GM19395 (cell line): Measurements from ENCODE around the gene DUSP28.
A peak's percentile ranks its signal among the peaks of the same experiment; 100 is the strongest.

Source experiments
- ATAC-seq: cut with Tn5 transposase; IDR thresholded peaks from one replicate; pipeline ENCODE4 v1.9.1; 2021; ENCODE audit warnings: mild to moderate bottlenecking, moderate library complexity; ENCODE audit not compliant: unreplicated experiment

The DUSP28 gene

GRCh38 chr2:240585681-240586197 lies 25.6 kb downstream of the DUSP28 start:
- no peak for ATAC-seq

GRCh38 chr2:240586198-240586918 lies 26.2 kb downstream of the DUSP28 start, which contains the start of gene CAPN10:
Gene CAPN10 (plus strand): TSS chr2:240586734. CDS start chr2:240586912, 178 bp downstream.
- ATAC-seq: peak; percentile 62

GRCh38 chr2:240586919-240587800 lies 27.0 kb downstream of the DUSP28 start:
- ATAC-seq: peak; percentile 1

DNA sequence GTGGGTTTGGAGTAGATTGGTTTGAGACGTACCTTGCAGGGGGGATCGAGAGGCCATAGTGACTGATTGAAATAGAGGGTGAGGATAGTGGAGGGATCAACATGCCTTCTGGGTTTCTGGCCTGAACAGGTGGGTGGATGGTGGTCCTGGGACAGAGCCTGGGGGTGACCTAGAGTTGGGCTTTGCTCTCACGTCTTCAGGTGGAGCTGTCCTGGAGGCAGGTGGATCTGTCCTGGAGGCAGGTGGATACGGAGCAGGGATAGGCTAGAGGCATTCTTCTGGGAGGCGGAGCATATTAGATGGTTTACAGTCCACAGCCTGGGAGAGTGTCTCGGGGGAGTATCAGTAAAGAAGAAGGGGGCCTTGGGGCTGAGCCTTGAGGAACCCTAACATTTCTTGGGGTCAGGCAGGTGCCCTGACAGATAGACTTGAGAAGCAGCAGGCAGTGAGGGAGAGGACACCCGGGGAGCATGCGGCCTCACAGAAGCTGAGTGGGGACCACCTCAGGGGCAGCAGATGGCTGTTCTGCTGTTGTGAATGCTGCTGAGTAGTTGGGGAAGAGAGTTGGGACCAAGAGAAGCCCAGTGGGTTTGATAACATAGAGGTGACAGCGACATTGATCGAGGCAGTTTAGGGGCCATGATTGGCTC lies 28.0 kb downstream of the DUSP28 start:
- no peak for ATAC-seq

DNA sequence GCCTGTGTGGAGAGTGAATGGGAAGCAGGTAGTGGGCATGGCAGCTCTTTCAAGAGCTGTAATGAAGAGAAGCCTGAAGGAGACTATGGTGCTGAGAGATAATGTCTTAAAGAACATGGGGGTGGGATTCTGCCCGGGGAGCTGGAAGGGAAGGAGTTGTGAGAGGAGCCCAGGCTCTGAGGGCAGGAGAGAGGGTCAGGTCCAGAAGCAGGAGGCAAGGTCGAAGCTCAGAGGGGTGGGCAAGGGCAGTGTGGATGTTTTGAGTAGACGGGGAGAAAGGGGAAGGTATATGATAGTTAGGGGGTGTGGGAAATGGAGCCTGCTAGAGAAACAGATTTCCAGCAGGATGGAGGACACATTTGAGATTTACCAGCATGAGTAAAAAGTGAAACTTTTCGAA lies 28.5 kb downstream of the DUSP28 start:
- ATAC-seq: no peak

DNA sequence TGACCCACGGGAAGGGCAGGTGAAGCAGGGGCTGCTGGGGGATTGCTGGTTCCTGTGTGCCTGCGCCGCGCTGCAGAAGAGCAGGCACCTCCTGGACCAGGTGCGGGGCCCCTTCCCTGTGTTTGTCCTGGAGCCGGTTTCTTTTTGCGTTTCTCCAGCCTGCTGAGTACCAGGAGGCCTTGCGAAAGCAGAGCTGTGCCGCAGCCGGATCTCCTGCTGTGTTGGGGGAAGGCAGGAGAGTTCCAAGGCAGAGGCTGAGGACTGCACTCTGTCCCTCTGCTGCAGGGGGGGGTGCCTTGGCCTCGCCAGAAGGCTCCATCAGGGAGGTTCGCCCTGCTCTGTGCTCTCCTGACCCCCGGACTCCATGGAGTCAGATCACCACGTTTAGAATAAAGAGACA lies 29.2 kb downstream of the DUSP28 start:
- no peak for ATAC-seq

DNA sequence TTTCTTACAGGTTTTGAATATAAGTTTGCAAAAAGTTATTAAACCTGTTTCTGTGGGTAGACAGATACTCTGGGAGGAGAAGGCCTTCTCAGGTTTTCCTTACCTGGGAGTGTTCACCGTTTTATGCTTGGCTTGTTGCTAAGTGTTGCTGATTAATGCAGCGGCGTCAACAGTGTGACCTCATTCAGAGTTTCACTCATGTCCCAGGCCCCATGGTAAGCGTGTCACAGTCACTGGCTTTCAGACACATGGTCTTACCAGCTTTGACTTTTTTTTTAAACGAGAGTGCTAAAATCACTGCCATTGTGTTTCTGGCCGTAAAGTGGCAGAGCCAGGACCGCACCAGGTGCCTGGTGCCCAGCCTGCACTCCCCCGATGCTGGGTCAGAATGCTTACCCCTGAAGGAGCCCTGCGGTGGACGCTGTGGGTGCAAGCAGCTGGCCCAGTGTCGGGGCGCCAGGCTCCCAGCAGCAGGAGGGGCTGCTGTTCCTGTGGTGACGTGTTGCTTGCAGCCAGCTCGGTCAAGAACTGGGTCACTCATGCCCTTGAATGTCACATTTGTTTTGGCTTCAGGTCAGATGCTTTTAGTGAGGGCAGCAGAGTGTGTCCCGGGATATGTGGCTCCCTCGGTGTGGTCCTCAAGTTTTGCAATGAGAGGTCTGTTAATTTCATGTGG lies 29.8 kb downstream of the DUSP28 start:
- ATAC-seq: no peak

DNA sequence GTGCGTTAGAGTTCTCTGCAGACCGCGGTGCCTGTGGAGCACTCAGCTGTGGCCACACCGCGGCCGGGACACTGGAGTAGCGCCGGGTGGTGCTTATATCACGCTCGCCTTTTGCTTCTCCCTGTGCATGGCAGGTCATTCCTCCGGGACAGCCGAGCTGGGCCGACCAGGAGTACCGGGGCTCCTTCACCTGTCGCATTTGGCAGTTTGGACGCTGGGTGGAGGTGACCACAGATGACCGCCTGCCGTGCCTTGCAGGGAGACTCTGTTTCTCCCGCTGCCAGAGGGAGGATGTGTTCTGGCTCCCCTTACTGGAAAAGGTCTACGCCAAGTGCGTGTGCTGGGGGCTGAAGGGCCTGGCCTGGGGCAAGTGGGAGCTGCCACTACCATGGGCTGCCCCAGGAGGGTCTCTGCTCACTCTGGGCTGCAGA lies 30.5 kb downstream of the DUSP28 start:
- no peak for ATAC-seq

DNA sequence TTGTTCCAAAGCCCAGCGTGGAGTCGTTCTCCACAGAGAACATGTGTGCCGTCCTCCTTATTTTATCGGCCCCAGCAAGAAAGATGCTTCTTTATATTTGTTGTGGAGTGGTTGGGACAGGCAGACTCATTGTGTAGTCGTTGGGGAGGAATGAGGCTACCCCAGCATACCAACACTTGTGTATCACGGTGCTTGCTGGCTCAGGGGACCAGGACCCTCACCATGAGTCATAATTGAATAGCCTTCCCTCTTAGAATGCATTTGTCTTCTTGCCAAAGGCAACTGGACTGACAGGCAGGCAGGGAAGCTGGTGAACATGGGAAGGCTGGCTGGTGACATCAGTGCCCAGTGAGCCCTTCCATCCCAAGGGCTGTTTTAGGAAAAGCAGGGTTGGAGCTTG lies 31.1 kb downstream of the DUSP28 start:
- ATAC-seq: no peak

- ATAC-seq: no peak
These were observed 31.6 kb downstream of the DUSP28 start for GRCh38 chr2:240591784-240592183.

- no peak for ATAC-seq
These were observed 33.0 kb downstream of the DUSP28 start for GRCh38 chr2:240593026-240593702.

GRCh38 chr2:240593703-240594451 lies 33.7 kb downstream of the DUSP28 start:
- no peak for ATAC-seq

GRCh38 chr2:240594511-240595380 lies 34.6 kb downstream of the DUSP28 start:
- ATAC-seq: no peak

- ATAC-seq: no peak
These were observed 35.4 kb downstream of the DUSP28 start for GRCh38 chr2:240595381-240596079.

GRCh38 chr2:240596080-240596460 lies 35.9 kb downstream of the DUSP28 start:
- ATAC-seq: no peak

DNA sequence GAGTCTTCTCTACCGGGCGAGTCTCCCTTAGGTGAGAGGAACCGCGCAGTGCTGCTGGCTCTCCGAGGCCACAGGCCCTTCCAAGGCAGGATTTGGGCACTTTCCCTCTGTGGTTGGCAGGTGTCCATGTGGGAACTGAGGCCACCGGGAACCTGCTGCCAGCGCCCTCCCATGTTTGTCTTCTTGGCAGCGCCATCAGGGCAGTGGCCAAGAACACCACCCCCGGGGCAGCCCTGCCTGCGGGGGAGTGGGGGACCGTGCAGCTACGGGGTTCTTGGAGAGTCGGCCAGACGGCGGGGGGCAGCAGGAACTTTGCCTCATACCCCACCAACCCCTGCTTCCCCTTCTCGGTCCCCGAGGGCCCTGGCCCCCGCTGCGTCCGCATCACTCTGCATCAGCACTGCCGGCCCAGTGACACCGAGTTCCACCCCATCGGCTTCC lies 36.4 kb downstream of the DUSP28 start:
- ATAC-seq: no peak

DNA sequence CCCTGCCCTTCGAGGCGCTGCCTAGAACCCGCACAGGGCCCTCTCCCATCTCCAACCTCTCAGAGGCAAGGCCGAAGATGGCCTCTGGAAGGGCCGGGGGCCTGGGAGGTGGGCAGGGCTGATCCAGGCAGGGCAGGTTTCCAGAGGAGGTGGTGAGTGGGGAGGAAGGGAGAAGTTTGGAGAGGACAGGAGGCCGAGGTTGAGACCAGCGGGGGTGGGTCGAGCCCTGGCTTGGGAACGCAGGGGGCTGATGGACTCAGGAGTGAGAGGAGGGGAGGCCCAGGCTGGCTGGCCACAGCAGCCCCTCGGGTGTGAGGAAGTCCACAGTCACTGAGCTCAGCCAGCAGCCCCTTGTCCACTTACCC lies 36.9 kb downstream of the DUSP28 start:
- no peak for ATAC-seq
